ENCODE measurements around the gene SGMS1.

SGMS1 gene

GRCh38 chr10:50635286-50635685 is 11.5 kb upstream of the SGMS1 start:
- DNase-seq, result peak; percentile 86

GRCh38 chr10:50634479-50634878 is 10.7 kb upstream of the SGMS1 start:
- DNase-seq, result no peak

- no peak for DNase-seq
Measured at GRCh38 chr10:50631052-50631451, 7.3 kb upstream of the SGMS1 start.

GRCh38 chr10:50629495-50630122 is 5.9 kb upstream of the SGMS1 start:
- no peak for DNase-seq

GRCh38 chr10:50627896-50628295 is 4.1 kb upstream of the SGMS1 start:
- DNase-seq, result no peak

GRCh38 chr10:50627443-50627842 is 3.7 kb upstream of the SGMS1 start:
- DNase-seq, result no peak

GRCh38 chr10:50625649-50626132 is 1.9 kb upstream of the SGMS1 start:
- DNase-seq, result peak; percentile 7

GRCh38 chr10:50624866-50625501 is 1.2 kb upstream of the SGMS1 start:
- DNase-seq, result peak; percentile 74

GRCh38 chr10:50624413-50624865 is 683 bp upstream of the SGMS1 start:
- DNase-seq, result peak; percentile 95

- DNase-seq, result peak; percentile 58
Measured at GRCh38 chr10:50622706-50623662, 772 bp downstream of the SGMS1 start.

- DNase-seq, result peak; percentile 98
Measured at GRCh38 chr10:50621968-50622705, 1.6 kb downstream of the SGMS1 start.

GRCh38 chr10:50620899-50621298 is 2.9 kb downstream of the SGMS1 start:
- DNase-seq, result no peak

GRCh38 chr10:50619882-50620281 is 3.9 kb downstream of the SGMS1 start:
- DNase-seq, result no peak

GRCh38 chr10:50619166-50619565 is 4.6 kb downstream of the SGMS1 start:
- no peak for DNase-seq

GRCh38 chr10:50618624-50619023 is 5.1 kb downstream of the SGMS1 start:
- no peak for DNase-seq

GRCh38 chr10:50615658-50616057 is 8.1 kb downstream of the SGMS1 start:
- DNase-seq, result no peak

- no peak for DNase-seq
Measured at GRCh38 chr10:50614444-50615137, 9.2 kb downstream of the SGMS1 start.

- no peak for DNase-seq
Measured at GRCh38 chr10:50613726-50614443, 9.9 kb downstream of the SGMS1 start.

GRCh38 chr10:50613150-50613549 is 10.6 kb downstream of the SGMS1 start:
- DNase-seq, result no peak

- DNase-seq, result no peak
Measured at GRCh38 chr10:50610368-50610767, 13.4 kb downstream of the SGMS1 start.

GRCh38 chr10:50607356-50607925 is 16.3 kb downstream of the SGMS1 start:
- no peak for DNase-seq

Data from EL (cell line).